ENCODE results near the gene KCNE3.

DNA sequence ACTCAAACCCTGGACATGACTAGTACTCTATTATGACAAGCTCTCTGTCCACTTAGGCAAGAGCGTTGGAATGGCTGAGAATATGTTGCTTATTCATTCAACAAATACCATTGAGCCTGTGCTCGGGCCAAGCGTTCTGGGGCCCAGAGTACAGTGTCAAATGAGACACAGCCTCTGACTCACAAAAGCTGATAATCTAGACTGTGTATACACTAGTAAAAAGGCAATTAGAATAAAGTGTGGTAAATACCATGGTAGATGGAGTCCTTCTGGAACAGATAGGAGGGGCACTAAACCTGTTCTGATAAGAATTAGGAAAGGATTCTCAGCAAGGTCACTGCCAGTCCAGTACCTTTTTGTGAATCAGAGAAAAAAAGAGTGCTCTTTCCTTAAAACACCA is 24.7 kb downstream of the KCNE3 start:
- TF ChIP-seq, protein P1, sequence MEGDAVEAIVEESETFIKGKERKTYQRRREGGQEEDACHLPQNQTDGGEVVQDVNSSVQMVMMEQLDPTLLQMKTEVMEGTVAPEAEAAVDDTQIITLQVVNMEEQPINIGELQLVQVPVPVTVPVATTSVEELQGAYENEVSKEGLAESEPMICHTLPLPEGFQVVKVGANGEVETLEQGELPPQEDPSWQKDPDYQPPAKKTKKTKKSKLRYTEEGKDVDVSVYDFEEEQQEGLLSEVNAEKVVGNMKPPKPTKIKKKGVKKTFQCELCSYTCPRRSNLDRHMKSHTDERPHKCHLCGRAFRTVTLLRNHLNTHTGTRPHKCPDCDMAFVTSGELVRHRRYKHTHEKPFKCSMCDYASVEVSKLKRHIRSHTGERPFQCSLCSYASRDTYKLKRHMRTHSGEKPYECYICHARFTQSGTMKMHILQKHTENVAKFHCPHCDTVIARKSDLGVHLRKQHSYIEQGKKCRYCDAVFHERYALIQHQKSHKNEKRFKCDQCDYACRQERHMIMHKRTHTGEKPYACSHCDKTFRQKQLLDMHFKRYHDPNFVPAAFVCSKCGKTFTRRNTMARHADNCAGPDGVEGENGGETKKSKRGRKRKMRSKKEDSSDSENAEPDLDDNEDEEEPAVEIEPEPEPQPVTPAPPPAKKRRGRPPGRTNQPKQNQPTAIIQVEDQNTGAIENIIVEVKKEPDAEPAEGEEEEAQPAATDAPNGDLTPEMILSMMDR (IDR thresholded peaks at IDR 0.05 in 2 of 3, conservative IDR thresholded peaks at IDR 0.05 in 1 of 3; ENCODE audit: borderline replicate concordance in 1 of 3, insufficient read depth in 1 of 3, low read depth in 2 of 3, low read length in 2 of 3), result no peak
- TF ChIP-seq POLR2AphosphoS5 (IDR thresholded peaks at IDR 0.05; ENCODE audit: low read depth, low read length) (no peak), POLR2A (IDR thresholded peaks at IDR 0.05; ENCODE audit: borderline replicate concordance, extremely low read depth, insufficient read depth, insufficient read length) (no peak), MAX (IDR thresholded peaks at IDR 0.05) (no peak), EZH2phosphoT487 (IDR thresholded peaks at IDR 0.05; ENCODE audit: borderline replicate concordance) (no peak)

Data from HCT116 (cell line).